LNCAP (cell line): ENCODE measurements around the gene SLC22A23.
A peak's percentile ranks its signal among the peaks of the same experiment; 100 is the strongest.

Source experiments
- TF ChIP-seq, protein P1 (sequence below): fragments of 450-650 bp; IDR thresholded peaks from 2 replicates; pipeline ENCODE4 v1.5.1; 2017; ENCODE audit warnings: mild to moderate bottlenecking

Gene SLC22A23

DNA sequence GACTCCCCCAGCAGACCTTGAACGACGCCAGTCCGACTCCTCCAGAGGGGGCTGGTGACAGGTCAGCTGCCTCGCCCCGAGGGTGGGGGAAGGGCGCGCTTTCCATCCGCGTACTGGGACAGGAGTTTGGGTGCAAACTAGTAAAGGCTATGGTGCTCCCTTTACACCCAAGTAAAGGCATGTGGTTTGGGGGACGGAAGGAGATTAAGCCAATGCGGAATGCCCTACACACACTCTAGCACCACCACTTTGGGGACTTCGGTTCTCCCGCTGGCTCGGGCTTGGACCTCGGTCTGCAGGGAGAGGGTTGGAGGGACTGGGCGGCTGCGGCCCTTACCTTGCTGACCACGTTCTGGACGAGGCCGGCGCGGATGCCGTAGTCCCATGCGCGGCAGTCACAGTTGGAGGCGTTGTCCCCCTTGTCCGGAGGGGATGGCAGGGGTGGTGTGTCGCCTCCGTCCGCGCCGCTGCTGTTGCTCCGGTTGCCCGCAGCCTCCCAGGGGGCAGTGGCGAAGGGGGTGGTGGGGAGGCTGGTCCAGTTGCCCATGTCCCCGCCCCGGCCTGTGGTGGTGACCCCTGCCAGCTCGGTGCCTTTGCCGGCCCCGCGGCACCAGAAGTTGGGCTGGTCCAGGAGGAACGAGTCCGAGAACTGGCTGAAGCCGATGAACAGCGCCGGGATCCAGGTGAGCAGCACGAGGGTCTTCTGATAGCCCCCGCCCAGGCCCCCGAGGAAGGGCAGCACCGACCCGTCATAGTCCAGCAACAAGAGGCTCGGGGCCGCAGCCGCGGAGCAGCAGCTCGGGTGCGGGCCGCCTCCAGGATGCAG is 1.1 kb downstream of the SLC22A23 start:
- TF ChIP-seq, protein P1, sequence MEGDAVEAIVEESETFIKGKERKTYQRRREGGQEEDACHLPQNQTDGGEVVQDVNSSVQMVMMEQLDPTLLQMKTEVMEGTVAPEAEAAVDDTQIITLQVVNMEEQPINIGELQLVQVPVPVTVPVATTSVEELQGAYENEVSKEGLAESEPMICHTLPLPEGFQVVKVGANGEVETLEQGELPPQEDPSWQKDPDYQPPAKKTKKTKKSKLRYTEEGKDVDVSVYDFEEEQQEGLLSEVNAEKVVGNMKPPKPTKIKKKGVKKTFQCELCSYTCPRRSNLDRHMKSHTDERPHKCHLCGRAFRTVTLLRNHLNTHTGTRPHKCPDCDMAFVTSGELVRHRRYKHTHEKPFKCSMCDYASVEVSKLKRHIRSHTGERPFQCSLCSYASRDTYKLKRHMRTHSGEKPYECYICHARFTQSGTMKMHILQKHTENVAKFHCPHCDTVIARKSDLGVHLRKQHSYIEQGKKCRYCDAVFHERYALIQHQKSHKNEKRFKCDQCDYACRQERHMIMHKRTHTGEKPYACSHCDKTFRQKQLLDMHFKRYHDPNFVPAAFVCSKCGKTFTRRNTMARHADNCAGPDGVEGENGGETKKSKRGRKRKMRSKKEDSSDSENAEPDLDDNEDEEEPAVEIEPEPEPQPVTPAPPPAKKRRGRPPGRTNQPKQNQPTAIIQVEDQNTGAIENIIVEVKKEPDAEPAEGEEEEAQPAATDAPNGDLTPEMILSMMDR = no peak

DNA sequence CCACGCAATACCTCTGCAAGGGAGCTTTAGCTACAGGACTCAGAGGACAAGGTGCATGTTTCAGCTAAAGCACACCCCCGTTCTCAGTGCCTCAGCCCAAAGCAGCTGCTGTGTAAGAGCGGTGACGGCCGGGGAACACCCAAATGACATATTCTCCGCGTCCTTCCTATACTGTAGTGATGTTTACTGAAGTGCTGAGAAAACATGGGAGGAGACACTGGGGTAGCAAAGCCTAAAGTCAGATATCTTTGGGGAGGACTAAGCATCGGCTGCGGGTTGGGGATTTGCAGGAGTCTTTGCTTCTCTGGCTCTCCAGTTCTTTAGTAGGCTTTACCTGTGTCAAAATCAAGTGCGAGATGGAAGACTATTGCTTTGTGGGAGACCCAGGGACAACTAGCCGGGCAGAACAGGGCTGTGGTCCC is 1.7 kb downstream of the SLC22A23 start:
- TF ChIP-seq, protein P1 = no peak

DNA sequence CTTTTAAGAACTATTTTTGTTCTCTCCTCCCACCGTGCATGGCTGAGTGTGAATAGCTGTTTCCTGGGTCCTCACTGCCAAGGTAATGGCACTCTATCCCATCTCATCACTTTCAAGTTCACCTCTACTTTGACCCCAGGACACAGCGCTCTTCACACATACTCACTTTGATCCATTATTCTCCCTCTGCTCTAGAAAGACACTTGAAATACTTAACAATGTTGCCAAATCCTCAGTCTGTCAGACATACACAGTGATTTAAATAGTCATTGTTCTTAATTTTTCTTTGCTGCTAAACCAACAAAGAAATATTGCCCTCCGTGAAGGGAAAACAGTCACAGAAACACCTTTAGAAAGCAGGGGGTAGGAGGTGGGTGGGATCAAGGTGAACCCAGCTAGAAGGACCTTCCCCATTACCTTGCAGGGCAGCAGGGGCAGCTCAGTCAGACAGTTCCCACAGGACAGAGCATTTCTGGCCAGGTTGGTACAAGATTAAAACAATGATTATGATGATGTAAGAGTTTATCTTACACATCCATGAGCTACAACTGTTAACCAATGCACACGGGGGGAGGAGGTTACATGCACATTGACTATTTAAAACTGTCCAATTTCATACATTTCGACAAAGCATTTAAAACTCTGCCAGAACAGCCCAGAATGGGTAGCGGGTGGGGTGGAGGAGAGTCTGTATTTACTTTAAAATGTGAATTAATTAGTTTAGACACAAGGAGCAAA is 2.4 kb downstream of the SLC22A23 start:
- TF ChIP-seq, protein P1 = no peak

DNA sequence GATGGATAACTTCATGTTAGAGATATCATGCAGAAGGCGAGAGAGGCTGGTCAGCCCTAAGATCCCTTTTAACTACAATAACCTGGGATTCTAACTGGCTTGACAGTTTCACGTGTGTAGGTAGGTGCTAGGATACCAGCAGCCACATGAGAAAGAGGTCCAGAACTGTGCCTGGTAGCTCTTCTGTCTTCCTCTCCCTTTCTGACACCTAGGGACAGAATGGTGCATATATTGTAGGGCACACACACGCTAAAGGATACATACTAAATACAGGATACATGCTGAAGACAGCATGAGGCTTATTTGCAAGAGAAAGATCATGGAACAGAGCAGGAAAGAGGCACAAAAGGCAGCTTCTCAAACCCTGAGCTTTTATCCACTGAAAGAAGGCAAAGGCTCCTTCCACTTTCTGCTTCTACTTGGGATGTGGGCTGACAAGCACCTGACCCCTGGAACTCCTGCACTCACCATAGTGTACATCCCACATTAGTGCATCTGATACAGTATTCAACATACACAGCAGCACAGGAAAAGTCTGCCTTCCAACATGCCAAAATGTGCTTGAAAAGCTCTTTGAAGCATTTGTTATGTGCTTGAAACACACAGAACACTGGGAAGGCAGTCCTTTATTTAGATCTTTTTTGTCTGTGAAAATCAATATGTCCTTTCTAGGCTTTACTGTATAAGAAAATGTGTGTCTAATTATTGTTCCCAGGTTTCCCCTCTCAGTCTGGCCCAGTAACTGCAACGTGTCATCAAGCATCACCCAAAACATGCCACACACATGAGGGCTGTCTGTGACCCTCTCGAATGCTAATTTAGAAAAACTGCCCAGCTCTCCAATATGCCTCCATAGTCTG is 3.2 kb downstream of the SLC22A23 start:
- TF ChIP-seq, protein P1 = 0 out of 2 replicates have a peak, but pooled peaks have one; percentile 9

DNA sequence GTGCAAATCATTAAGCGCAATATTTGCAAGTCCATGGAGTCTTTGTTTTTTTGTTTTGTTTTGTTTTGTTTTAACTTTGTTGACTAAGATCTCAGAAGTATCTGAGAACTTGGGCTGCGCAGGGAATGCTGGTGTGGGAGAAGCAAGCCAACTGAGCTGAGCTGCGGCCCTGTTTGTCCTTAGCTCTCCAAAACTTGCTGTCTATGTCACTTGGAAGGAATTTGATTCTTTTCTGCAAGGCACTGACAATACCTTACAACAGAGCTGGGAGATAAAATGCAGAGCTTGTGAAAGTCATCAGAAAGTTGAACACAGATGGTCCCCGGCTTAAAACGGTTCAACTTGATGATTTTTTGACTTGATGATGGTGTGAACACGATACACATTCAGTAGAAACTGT is 5.4 kb downstream of the SLC22A23 start:
- TF ChIP-seq, protein P1 = no peak

DNA sequence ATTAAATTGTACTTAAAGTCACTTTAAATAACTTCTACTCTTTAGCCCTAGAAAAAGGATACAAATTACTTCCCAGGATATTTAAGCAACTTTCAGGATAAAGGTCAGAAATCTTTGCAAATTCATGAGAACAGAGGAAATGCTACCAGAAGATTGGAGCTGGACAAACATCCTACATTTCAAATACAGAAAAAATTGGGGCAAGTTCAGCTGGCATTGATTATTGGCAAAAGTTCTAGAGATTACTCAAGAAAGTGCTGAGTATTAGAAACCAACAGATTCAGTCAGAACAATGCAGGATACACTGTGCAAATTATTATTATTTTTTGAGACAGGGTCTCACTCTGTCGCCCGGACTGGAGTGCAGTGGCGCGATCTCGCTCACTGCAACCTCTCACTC is 6.0 kb downstream of the SLC22A23 start:
- TF ChIP-seq, protein P1 = no peak

DNA sequence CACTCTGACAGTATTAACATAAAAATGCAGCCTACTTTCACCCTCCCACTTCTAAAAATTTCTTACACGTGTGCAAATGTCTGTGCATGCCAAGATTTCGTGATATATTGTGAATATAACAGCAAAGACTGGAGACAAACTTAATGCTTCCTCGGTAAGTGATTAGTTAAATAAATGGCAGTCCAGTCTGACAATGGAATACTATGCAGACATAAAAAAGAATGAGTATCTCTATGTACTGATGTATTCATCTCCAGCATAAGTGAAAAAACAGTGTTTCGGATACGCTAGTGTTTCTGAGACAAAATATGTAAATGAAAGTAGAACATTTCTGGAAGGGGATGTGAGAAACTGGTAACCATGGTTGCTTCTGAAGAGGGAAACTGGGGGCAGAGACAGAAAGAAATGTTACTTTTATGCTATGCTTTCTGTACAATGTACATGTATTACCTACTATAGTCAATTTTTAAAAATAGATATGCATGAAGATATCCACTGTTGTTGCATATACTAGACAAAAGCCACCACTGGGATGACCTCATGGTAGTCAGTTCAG is 7.0 kb downstream of the SLC22A23 start:
- TF ChIP-seq, protein P1 = no peak
